Small intestine (tissue), 7 donors: ENCODE results near the gene CCDC87. TPM values are rescaled to one million over a fixed set of nuclear protein-coding genes. Genes with fewer than 3 reads are reported as not detected.

Experiments
- DNase-seq, 2 donors: peaks; one replicate each; pipeline versions ENCODE4 v3.0.0 to v3.0.0-alpha.2; 2013
- FAIRE-seq: peaks from 2 replicates; lab custom pipeline; 2012; peaks lifted over from hg19 to GRCh38; lab: Jason Lieb, UNC
- H3K27ac ChIP-seq, 3 donors: one replicate each; pipeline ENCODE4 v1.5.1; 2013; ENCODE audit warnings: low read length in 2 of 3, mild to moderate bottlenecking in 2 of 3, control low read depth in 1 of 3, inconsistent platforms in 1 of 3, low read depth in 1 of 3, moderate library complexity in 1 of 3
- H3K27me3 ChIP-seq, 3 donors: one replicate each; pipeline ENCODE4 v1.6.1; 2013; ENCODE audit warnings: low read length in 3 of 3, inconsistent platforms in 1 of 3; ENCODE audit not compliant: control insufficient read depth in 3 of 3, insufficient read depth in 3 of 3
- H3K36me3 ChIP-seq, 3 donors: one replicate each; pipeline ENCODE4 v1.6.1; 2013; ENCODE audit warnings: low read length in 3 of 3, inconsistent platforms in 1 of 3, low read depth in 1 of 3, mild to moderate bottlenecking in 1 of 3, moderate library complexity in 1 of 3; ENCODE audit not compliant: control insufficient read depth in 3 of 3, insufficient read depth in 2 of 3
- H3K4me1 ChIP-seq, 3 donors: one replicate each; pipeline ENCODE4 v1.6.1; 2013; ENCODE audit warnings: low read length in 2 of 3, inconsistent platforms in 1 of 3, low read depth in 1 of 3, mild to moderate bottlenecking in 1 of 3, moderate library complexity in 1 of 3; ENCODE audit not compliant: control insufficient read depth in 3 of 3, insufficient read depth in 2 of 3
- H3K4me3 ChIP-seq, 3 donors: one replicate each; pipeline ENCODE4 v1.5.1; 2013; ENCODE audit warnings: low read length in 3 of 3, control low read depth in 1 of 3, inconsistent platforms in 1 of 3, low read depth in 1 of 3, mild to moderate bottlenecking in 1 of 3, moderate library complexity in 1 of 3
- H3K9me3 ChIP-seq, 2 donors: one replicate each; pipeline ENCODE4 v1.6.1; 2013; ENCODE audit warnings: low read depth in 1 of 2, low read length in 1 of 2; ENCODE audit not compliant: control insufficient read depth in 2 of 2, insufficient read depth in 1 of 2
- whole genome bisulfite sequencing, 3 donors: extraction: QIAGEN DNeasy Blood & Tissue Kit; methylation state at CpG; one replicate each; pipeline ENCODE4 v1.1.7; 2013; 5-methylcytosine and 5-hydroxymethylcytosine counted together
- polyA plus RNA-seq, 4 donors: library from polyadenylated mRNA; stranded (reverse) in 3 of 4; unstranded in 1 of 4; fragments of 200-250 nt in 3 of 4; fragments of 120-200 nt in 1 of 4; gene quantifications; one replicate each; pipeline versions ENCODE4 v1.2.1 to v1.2.3, GENCODE V29; 2013
- donor health status: healthy with polysubstance abuse.
- donor health status: control.
- donor health status: control.
- donor health status: Bipolar disorder and iron deficiency.
- donor health status: healthy.

The CCDC87 gene
- polyA plus RNA-seq, 4 donors: 0.09 to 0.22 (median 0.21) TPM; not detected in 1

DNA sequence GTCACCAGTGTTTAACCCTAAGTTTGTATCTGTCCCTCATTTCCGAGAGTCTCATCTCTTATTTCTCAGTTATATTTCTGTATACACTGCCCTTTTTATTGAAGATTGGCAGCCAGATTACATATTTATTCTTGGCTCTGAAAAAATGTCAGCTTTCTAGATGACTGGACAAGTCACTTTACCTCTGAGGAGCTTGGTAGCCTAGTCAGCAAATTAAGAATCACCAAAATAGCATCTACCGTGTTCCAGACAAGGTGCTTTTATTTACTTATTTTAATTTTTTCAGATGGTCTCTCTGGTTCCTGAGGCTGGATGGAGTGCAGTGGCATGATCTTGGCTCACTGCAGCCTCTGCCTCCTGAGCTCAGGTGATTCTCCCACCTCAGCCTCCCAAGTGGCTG lies 40.1 kb upstream of the CCDC87 start:
- DNase-seq (no peak), FAIRE-seq (no peak)
- H3K9me3 ChIP-seq: no peaks in the 10 kb centered on the region
- no peak overlapping the region for H3K27ac ChIP-seq
- peaks cover 4 to 8% (median 4%) of the 10 kb centered on the region in 3 donors for H3K4me1 ChIP-seq
- no peak overlapping the region for H3K4me3 ChIP-seq
- peaks cover 3 to 57% (median 12%) of the 10 kb centered on the region in 3 donors for H3K36me3 ChIP-seq
- WGBS, 3 donors: 86 to 90% (median 87%) methylated on average over 2 of the region's 2 CpGs
- H3K27me3 ChIP-seq: no peaks in the 10 kb centered on the region

DNA sequence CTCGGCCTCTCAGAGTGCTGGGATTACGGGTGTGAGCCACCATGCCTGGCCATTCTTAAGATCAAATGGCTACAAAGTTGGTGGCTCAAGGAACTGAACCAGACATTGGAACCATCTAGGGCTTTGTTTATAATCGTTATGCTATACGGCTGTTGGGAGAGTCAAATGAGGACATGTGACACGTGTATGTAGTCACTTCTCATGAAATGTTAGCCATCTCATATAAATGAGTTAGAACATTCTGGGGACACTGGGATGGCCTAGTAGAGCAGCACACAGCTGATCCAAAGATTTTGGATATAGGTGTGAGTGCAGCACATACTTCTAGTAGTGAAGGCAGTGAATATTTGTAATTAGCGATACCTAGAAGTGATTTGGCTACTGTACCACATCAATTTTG lies 39.0 kb upstream of the CCDC87 start:
- no peaks in the 10 kb centered on the region for H3K27me3 ChIP-seq
- H3K36me3 ChIP-seq: peaks cover 5 to 62% (median 17%) of the 10 kb centered on the region in 3 donors
- no peaks in the 10 kb centered on the region for H3K4me1 ChIP-seq
- DNase-seq (no peak), FAIRE-seq (no peak)
- H3K9me3 ChIP-seq: no peaks in the 10 kb centered on the region
- H3K4me3 ChIP-seq: no peak overlapping the region
- WGBS, 3 donors: 84 to 86% (median 85%) methylated on average over 6 of the region's 6 CpGs
- no peak overlapping the region for H3K27ac ChIP-seq

DNA sequence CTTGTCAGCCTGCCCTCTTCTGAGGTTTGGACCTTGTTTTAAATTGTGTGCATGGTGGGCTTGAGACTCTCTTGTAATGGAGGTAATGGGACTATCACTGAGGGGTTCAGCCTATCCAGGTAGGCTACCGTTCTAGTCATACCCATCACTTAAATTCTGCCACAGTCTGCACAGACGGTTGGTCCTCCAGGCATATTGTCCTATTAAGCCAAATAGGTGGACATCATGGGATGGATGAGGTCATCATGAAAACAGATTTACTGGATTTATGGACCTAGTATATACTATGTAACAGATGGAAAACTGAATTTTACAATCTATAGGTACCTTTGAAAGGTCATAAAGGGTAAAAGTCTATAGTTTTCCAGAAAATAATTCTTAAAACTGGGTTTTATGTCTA lies 36.5 kb upstream of the CCDC87 start:
- FAIRE-seq: no peak
- 78 to 87% (median 82%) methylated on average over 2 of the region's 2 CpGs for WGBS, 3 donors
- Histone ChIP-seq H3K27ac (no peak overlapping the region), H3K4me1 (no peaks in the 10 kb centered on the region), H3K27me3 (no peaks in the 10 kb centered on the region), H3K9me3 (no peaks in the 10 kb centered on the region), H3K4me3 (no peak overlapping the region), H3K36me3 (peaks cover 22 to 72% (median 30%) of the 10 kb centered on the region in 3 donors)
- no peak for DNase-seq

DNA sequence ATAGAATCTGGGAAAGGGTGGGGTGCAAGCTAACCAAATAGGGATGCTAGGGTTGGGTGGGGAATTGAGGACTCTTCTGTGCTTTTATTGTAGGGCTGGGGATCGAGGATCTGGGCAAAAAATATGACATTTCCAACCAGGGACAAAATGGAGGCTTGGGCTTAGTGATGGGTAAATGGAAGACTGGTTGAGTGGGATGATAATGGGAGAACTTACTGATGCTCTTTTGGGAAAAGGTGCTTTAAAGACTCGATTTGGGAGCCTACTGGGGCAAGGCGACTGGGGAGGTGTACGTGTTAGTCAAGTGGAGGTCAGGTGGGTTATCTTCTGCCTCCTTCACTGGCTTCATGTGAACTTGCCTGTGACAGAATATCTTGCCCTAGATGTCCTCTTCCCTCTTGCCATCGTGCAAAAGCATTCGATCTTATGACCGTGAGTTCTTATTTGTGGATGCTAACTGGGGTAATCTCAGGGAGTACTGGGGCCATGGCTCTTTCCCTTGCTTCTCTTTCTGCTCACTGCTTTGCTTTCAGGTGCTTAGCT lies 35.3 kb upstream of the CCDC87 start:
- Histone ChIP-seq H3K4me1 (peaks cover 0 to 1% (median 0%) of the 10 kb centered on the region in 3 donors), H3K36me3 (peaks cover 22 to 73% (median 33%) of the 10 kb centered on the region in 3 donors), H3K27me3 (no peaks in the 10 kb centered on the region), H3K9me3 (no peaks in the 10 kb centered on the region), H3K27ac (no peak overlapping the region), H3K4me3 (no peak overlapping the region)
- DNase-seq (no peak), FAIRE-seq (no peak)
- WGBS, 3 donors: 89 to 91% (median 90%) methylated on average over 7 of the region's 7 CpGs

GRCh38 chr11:66626926-66627325 lies 34.1 kb upstream of the CCDC87 start:
- H3K27ac ChIP-seq: no peak overlapping the region
- 85 to 93% (median 92%) methylated on average over 7 of the region's 7 CpGs for WGBS, 3 donors
- FAIRE-seq: no peak
- H3K27me3 ChIP-seq: no peaks in the 10 kb centered on the region
- DNase-seq: no peak
- no peaks in the 10 kb centered on the region for H3K9me3 ChIP-seq
- H3K4me1 ChIP-seq: peaks cover 0 to 6% (median 0%) of the 10 kb centered on the region in 3 donors
- peaks cover 22 to 73% (median 33%) of the 10 kb centered on the region in 3 donors for H3K36me3 ChIP-seq
- no peak overlapping the region for H3K4me3 ChIP-seq

GRCh38 chr11:66626382-66626781 lies 33.5 kb upstream of the CCDC87 start:
- no peaks in the 10 kb centered on the region for H3K9me3 ChIP-seq
- H3K4me1 ChIP-seq: peaks cover 0 to 6% (median 0%) of the 10 kb centered on the region in 3 donors
- H3K4me3 ChIP-seq: no peak overlapping the region
- no peak overlapping the region for H3K27ac ChIP-seq
- no peaks in the 10 kb centered on the region for H3K27me3 ChIP-seq
- no peak for DNase-seq
- peaks cover 22 to 71% (median 33%) of the 10 kb centered on the region in 3 donors for H3K36me3 ChIP-seq
- no peak for FAIRE-seq
- 93 to 96% (median 95%) methylated on average over 25 of the region's 25 CpGs for WGBS, 3 donors

DNA sequence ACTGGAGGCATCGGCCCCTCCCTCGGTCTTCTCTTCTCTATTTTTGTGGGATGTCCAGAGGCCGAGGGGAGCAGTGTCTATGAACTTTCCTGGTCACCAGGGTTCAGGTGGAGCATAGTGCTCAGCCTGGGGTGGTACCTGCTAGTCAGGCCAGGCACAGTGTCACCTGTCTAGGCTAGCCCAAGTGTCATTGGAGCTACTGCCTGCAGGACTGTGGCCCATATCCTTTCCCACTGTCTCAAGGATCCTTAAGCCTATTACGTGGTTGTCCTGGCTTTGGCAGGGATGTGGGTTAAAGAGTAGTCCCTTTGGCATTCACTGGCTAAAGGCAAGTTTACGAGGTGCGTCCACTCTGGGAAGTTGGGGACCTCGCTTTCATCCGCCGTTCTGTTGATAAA lies 32.9 kb upstream of the CCDC87 start:
- peaks cover 0 to 6% (median 0%) of the 10 kb centered on the region in 3 donors for H3K4me1 ChIP-seq
- H3K4me3 ChIP-seq: no peak overlapping the region
- FAIRE-seq (no peak), DNase-seq (no peak)
- H3K27ac ChIP-seq: no peak overlapping the region
- 89 to 91% (median 90%) methylated on average over 9 of the region's 9 CpGs for WGBS, 3 donors
- H3K36me3 ChIP-seq: peaks cover 22 to 72% (median 33%) of the 10 kb centered on the region in 3 donors
- no peaks in the 10 kb centered on the region for H3K27me3 ChIP-seq
- H3K9me3 ChIP-seq: no peaks in the 10 kb centered on the region

GRCh38 chr11:66625041-66625751 lies 32.3 kb upstream of the CCDC87 start:
- 94 to 97% (median 95%) methylated on average over 21 to 26 of the region's 26 CpGs for WGBS, 3 donors
- peaks cover 22 to 72% (median 33%) of the 10 kb centered on the region in 3 donors for H3K36me3 ChIP-seq
- H3K27ac ChIP-seq: no peak overlapping the region
- no peaks in the 10 kb centered on the region for H3K27me3 ChIP-seq
- H3K4me1 ChIP-seq: peaks cover 0 to 9% (median 0%) of the 10 kb centered on the region in 3 donors
- no peak overlapping the region for H3K4me3 ChIP-seq
- FAIRE-seq (no peak), DNase-seq (no peak)
- H3K9me3 ChIP-seq: no peaks in the 10 kb centered on the region
